HG03342 (cell line): ENCODE results near the gene SKAP1.
"Not testable (repeated sequence)": the region's sequence is repeated elsewhere in the genome, so short reads cannot be mapped to it uniquely, and the experiment has no call there.

Experiments
- ATAC-seq: cut with Tn5 transposase; IDR thresholded peaks from one replicate; pipeline ENCODE4 v1.9.1; 2021; ENCODE audit warnings: mild to moderate bottlenecking, moderate library complexity; ENCODE audit not compliant: unreplicated experiment

SKAP1 gene

GRCh38 chr17:48373883-48374282 lies 56.1 kb downstream of the SKAP1 start:
- ATAC-seq, result no peak

- ATAC-seq, result no peak
Measured at GRCh38 chr17:48373130-48373830, 56.7 kb downstream of the SKAP1 start.

- not testable (repeated sequence) for ATAC-seq
Measured at GRCh38 chr17:48368967-48369366, 61.0 kb downstream of the SKAP1 start.

GRCh38 chr17:48368352-48368908 lies 61.6 kb downstream of the SKAP1 start:
- ATAC-seq, result no peak

- ATAC-seq, result no peak
Measured at GRCh38 chr17:48363161-48363560, 66.9 kb downstream of the SKAP1 start.

- ATAC-seq, result not testable (repeated sequence)
Measured at GRCh38 chr17:48360861-48361633, 69.0 kb downstream of the SKAP1 start.

GRCh38 chr17:48357779-48358602 lies 72.0 kb downstream of the SKAP1 start:
- no peak for ATAC-seq

- ATAC-seq, result no peak
Measured at GRCh38 chr17:48356866-48357265, 73.1 kb downstream of the SKAP1 start.

- ATAC-seq, result no peak
Measured at GRCh38 chr17:48352630-48353029, 77.4 kb downstream of the SKAP1 start.

- no peak for ATAC-seq
Measured at GRCh38 chr17:48351911-48352332, 78.1 kb downstream of the SKAP1 start.

- no peak for ATAC-seq
Measured at GRCh38 chr17:48348352-48348751, 81.7 kb downstream of the SKAP1 start.

- no peak for ATAC-seq
Measured at GRCh38 chr17:48347177-48347576, 82.8 kb downstream of the SKAP1 start.

GRCh38 chr17:48344251-48344650 lies 85.8 kb downstream of the SKAP1 start:
- no peak for ATAC-seq

- ATAC-seq, result no peak
Measured at GRCh38 chr17:48340916-48341315, 89.1 kb downstream of the SKAP1 start.

- ATAC-seq, result no peak
Measured at GRCh38 chr17:48338720-48339119, 91.3 kb downstream of the SKAP1 start.

- not testable (repeated sequence) for ATAC-seq
Measured at GRCh38 chr17:48337903-48338302, 92.1 kb downstream of the SKAP1 start.

GRCh38 chr17:48336986-48337385 lies 93.0 kb downstream of the SKAP1 start:
- no peak for ATAC-seq

- ATAC-seq, result no peak
Measured at GRCh38 chr17:48335858-48336500, 94.0 kb downstream of the SKAP1 start.

GRCh38 chr17:48335146-48335784 lies 94.7 kb downstream of the SKAP1 start:
- no peak for ATAC-seq

- ATAC-seq, result no peak
Measured at GRCh38 chr17:48333034-48333530, 96.9 kb downstream of the SKAP1 start.
